ENCODE results near the gene MTMR11.
"Not testable (repeated sequence)": the region's sequence is repeated elsewhere in the genome, so short reads cannot be mapped to it uniquely, and the experiment has no call there.

MTMR11 gene

GRCh38 chr1:149936170-149936991 lies at the start of gene MTMR11:
TSS of gene MTMR11 (minus strand) at chr1:149936879. CDS start at chr1:149936647, 232 bp downstream.
- Mint-ChIP-seq H3K4me3 (peak within 1 kb of the TSS; percentile 39), H3K27ac (peak within 1 kb of the TSS; percentile 78)

GRCh38 chr1:149979972-149980540 lies 43.4 kb upstream of the MTMR11 start:
- peak overlapping the region; percentile 29 for H3K27ac Mint-ChIP-seq
- no peaks in the 10 kb centered on the region for H3K27me3 Mint-ChIP-seq
- H3K4me1 Mint-ChIP-seq (ENCODE audit: low read depth): peaks cover 32% of the 10 kb centered on the region
- H3K9me3 Mint-ChIP-seq: no peaks in the 10 kb centered on the region
- peaks cover 35% of the 10 kb centered on the region for H3K36me3 Mint-ChIP-seq (ENCODE audit: low read depth)
- no peak overlapping the region for H3K4me3 Mint-ChIP-seq

More at GRCh38 chr1:149936170-149936991, at the start of gene MTMR11:
- peaks cover 42% of the 10 kb centered on the region for H3K4me1 Mint-ChIP-seq (ENCODE audit: low read depth)
- H3K9me3 Mint-ChIP-seq: no peaks in the 10 kb centered on the region
- no peaks in the 10 kb centered on the region for H3K36me3 Mint-ChIP-seq (ENCODE audit: low read depth)
- H3K27me3 Mint-ChIP-seq: no peaks in the 10 kb centered on the region

- no peaks in the 10 kb centered on the region for H3K9me3 Mint-ChIP-seq
- no peaks in the 10 kb centered on the region for H3K27me3 Mint-ChIP-seq
- H3K36me3 Mint-ChIP-seq (ENCODE audit: low read depth): peaks cover 34% of the 10 kb centered on the region
- peak overlapping the region; percentile 2 for H3K4me3 Mint-ChIP-seq
- H3K4me1 Mint-ChIP-seq (ENCODE audit: low read depth): peaks cover 32% of the 10 kb centered on the region
- H3K27ac Mint-ChIP-seq: peak overlapping the region; percentile 28
Measured at GRCh38 chr1:149979245-149979971, 42.7 kb upstream of the MTMR11 start.

DNA sequence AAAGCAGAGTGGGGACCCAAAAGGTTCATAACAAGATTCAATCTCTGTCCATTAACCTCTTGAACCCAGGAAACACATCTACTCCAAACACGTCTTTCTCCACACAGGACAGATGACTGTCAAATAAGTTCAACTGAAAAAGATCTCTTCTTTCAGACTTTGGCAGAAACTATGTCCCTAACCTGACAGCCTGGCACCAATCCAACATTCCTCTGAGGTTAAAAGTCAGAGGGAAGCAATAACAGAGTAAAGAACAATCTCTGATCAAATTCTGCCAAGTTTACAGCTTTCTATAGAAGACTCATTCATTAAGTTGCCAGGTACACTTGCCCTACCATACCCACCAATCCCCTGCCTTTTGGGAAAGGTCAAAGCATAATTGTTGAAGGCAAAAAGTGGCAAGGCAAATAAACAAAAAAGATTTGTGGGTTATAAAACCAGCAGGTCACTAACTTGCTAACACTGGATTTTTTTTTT lies 41.9 kb upstream of the MTMR11 start:
- Mint-ChIP-seq H3K27me3 (no peaks in the 10 kb centered on the region), H3K9me3 (no peaks in the 10 kb centered on the region)

DNA sequence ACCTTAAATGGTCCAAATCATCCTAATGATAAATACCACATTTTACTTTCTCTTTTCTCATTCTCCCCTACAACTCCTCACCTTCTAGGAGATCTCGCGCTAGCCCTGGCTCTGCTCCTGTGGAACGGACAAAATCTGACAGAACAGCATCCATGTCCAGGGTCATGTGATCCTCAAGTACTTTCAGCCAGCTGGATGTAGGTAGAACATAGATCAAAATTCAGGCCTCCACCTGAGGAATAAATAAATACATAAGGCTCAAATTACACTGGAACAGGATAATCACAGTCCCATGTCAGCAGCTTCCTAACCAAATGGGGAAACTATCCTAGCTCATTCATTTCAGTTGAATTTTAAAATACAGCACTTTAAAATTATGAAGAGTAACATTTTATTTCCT lies 40.7 kb upstream of the MTMR11 start:
- Mint-ChIP-seq H3K4me1 (ENCODE audit: low read depth) (peaks cover 29% of the 10 kb centered on the region), H3K9me3 (no peaks in the 10 kb centered on the region), H3K4me3 (no peak overlapping the region), H3K36me3 (ENCODE audit: low read depth) (peaks cover 42% of the 10 kb centered on the region), H3K27ac (peak overlapping the region; percentile 37), H3K27me3 (no peaks in the 10 kb centered on the region)

More for the DNA sequence above, 41.9 kb upstream of the MTMR11 start:
- Mint-ChIP-seq H3K4me1 (ENCODE audit: low read depth) (peaks cover 32% of the 10 kb centered on the region), H3K27ac (no peak overlapping the region), H3K4me3 (no peak overlapping the region), H3K36me3 (ENCODE audit: low read depth) (peaks cover 35% of the 10 kb centered on the region)

DNA sequence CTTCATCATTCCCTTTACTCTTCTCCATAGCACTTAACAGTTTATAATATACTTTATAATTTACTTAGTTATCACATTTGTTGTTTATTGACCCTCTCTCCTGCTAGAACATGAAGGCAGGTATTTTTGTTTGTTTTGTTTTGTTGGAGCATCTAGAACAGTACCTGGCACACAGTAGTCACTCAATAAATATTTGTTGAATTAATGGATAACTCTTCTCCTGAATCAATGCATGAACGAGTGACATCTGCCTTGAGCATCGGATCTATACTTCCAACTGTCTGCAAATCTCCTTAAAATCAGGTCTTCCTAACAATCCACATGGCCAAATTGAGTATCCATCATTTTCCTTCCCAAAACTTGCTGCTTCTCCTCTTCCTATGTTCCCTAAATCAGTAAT lies 35.9 kb upstream of the MTMR11 start:
- H3K4me1 Mint-ChIP-seq (ENCODE audit: low read depth): no peaks in the 10 kb centered on the region
- H3K27ac Mint-ChIP-seq: peak overlapping the region; percentile 13
- H3K4me3 Mint-ChIP-seq: no peak overlapping the region
- peaks cover 55% of the 10 kb centered on the region for H3K36me3 Mint-ChIP-seq (ENCODE audit: low read depth)
- no peaks in the 10 kb centered on the region for H3K27me3 Mint-ChIP-seq
- H3K9me3 Mint-ChIP-seq: no peaks in the 10 kb centered on the region

- Mint-ChIP-seq H3K4me1 (ENCODE audit: low read depth) (peaks cover 2% of the 10 kb centered on the region), H3K27me3 (no peaks in the 10 kb centered on the region), H3K4me3 (no peak overlapping the region), H3K36me3 (ENCODE audit: low read depth) (peaks cover 59% of the 10 kb centered on the region), H3K9me3 (no peaks in the 10 kb centered on the region), H3K27ac (no peak overlapping the region)
Measured at GRCh38 chr1:149967646-149968045, 31.0 kb upstream of the MTMR11 start.

DNA sequence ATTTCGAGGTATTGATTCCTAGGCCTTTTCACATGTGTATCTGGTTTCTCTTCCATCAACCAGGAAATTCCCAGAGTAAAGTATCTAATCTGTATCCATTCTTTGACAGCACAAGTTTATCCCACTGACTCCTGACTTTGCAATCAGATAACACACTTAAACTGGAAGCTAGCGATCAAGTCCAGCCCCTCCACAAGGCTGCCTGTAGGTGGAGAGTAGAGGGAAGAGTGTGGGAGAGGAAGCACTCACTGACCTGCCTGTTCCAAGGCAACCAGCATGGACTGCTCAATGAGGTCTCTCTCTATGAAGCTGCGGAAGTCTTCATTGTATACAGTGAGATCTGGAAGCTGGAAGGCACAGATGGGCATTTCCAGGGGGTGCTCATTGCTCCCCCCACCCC lies 30.4 kb upstream of the MTMR11 start:
- no peak overlapping the region for H3K4me3 Mint-ChIP-seq
- no peaks in the 10 kb centered on the region for H3K9me3 Mint-ChIP-seq
- no peak overlapping the region for H3K27ac Mint-ChIP-seq
- no peaks in the 10 kb centered on the region for H3K27me3 Mint-ChIP-seq
- H3K36me3 Mint-ChIP-seq (ENCODE audit: low read depth): peaks cover 53% of the 10 kb centered on the region
- H3K4me1 Mint-ChIP-seq (ENCODE audit: low read depth): peaks cover 8% of the 10 kb centered on the region

DNA sequence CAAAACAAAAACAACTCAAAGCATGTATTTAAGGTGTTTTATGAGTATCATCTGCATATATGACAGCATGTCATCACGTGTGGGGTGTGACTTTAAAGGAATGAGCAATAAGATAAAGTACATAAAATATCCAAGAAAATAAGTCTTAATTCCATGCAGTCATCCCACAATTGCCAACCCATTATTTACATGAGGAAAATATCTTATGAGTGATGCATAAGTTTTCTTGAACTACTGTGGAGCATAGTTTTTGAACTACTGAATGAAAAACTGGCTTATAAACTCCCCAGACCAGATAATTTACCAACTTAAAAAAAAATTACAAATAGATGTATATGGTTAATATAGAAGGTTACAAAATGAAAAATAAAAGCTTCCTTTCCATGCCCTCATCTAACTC lies 29.7 kb upstream of the MTMR11 start:
- peaks cover 11% of the 10 kb centered on the region for H3K4me1 Mint-ChIP-seq (ENCODE audit: low read depth)
- H3K4me3 Mint-ChIP-seq: no peak overlapping the region
- H3K27me3 Mint-ChIP-seq: no peaks in the 10 kb centered on the region
- no peaks in the 10 kb centered on the region for H3K9me3 Mint-ChIP-seq
- H3K27ac Mint-ChIP-seq: no peak overlapping the region
- H3K36me3 Mint-ChIP-seq (ENCODE audit: low read depth): peaks cover 53% of the 10 kb centered on the region

GRCh38 chr1:149965440-149965839 lies 28.8 kb upstream of the MTMR11 start:
- peaks cover 54% of the 10 kb centered on the region for H3K36me3 Mint-ChIP-seq (ENCODE audit: low read depth)
- H3K27ac Mint-ChIP-seq: no peak overlapping the region
- H3K4me1 Mint-ChIP-seq (ENCODE audit: low read depth): peaks cover 11% of the 10 kb centered on the region
- no peak overlapping the region for H3K4me3 Mint-ChIP-seq
- no peaks in the 10 kb centered on the region for H3K9me3 Mint-ChIP-seq
- no peaks in the 10 kb centered on the region for H3K27me3 Mint-ChIP-seq

DNA sequence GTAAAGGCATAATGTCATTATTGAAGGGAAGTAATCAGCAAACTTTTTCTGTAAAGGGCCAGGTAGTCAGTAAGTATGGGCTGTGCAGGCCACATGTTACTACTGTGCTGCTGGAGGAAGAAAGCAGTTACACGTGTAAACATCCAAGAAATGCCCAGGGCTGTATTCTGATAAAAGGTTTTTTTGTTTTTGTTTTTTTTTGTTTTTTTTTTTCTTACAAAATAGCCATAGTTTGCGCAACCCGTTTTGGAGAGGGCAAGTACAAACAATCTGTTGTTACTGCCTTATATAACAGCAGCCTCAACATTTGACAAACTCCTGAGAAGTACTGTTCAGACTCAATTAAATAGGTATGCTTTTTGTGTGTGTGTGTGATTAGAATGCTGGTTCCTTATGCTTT lies 26.7 kb upstream of the MTMR11 start:
- H3K9me3 Mint-ChIP-seq: no peaks in the 10 kb centered on the region
- H3K4me1 Mint-ChIP-seq (ENCODE audit: low read depth): peaks cover 11% of the 10 kb centered on the region
- no peaks in the 10 kb centered on the region for H3K27me3 Mint-ChIP-seq
- H3K36me3 Mint-ChIP-seq (ENCODE audit: low read depth): peaks cover 65% of the 10 kb centered on the region
- H3K4me3 Mint-ChIP-seq: no peak overlapping the region
- no peak overlapping the region for H3K27ac Mint-ChIP-seq

- peaks cover 11% of the 10 kb centered on the region for H3K4me1 Mint-ChIP-seq (ENCODE audit: low read depth)
- H3K27me3 Mint-ChIP-seq: no peaks in the 10 kb centered on the region
- peaks cover 66% of the 10 kb centered on the region for H3K36me3 Mint-ChIP-seq (ENCODE audit: low read depth)
- no peak overlapping the region for H3K27ac Mint-ChIP-seq
- H3K4me3 Mint-ChIP-seq: no peak overlapping the region
- H3K9me3 Mint-ChIP-seq: no peaks in the 10 kb centered on the region
Measured at GRCh38 chr1:149962736-149963135, 26.1 kb upstream of the MTMR11 start.

DNA sequence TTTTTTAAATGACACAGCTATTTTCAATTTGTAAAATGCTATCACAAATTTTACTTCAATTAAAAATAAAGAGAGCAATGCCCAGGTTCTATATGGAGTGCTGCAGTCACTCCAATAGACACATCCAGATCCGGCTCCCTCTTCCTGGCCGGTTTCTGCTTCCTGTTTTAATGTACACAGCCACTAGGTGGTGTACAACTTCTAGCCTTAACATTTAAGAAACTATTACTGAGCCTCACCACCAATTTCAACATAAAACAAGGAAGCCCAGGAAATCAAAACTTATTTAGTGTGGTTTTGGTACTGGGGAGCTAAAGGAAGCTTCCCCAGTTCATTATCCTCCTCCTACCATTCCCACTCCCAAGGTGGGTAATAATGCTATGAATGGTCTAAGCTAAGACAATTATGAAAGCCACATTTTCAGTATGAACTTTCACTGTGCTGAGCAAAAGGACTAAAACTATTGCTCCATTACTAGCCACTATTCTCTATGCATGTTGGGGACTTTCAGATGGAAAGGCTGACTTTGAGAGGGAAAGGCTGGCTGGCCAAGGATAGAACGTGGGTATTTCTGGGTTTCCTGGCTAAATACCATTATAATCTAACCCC lies 25.5 kb upstream of the MTMR11 start:
- H3K4me3 Mint-ChIP-seq: no peak overlapping the region
- no peak overlapping the region for H3K27ac Mint-ChIP-seq
- no peaks in the 10 kb centered on the region for H3K9me3 Mint-ChIP-seq
- peaks cover 60% of the 10 kb centered on the region for H3K36me3 Mint-ChIP-seq (ENCODE audit: low read depth)
- H3K27me3 Mint-ChIP-seq: no peaks in the 10 kb centered on the region
- peaks cover 11% of the 10 kb centered on the region for H3K4me1 Mint-ChIP-seq (ENCODE audit: low read depth)

DNA sequence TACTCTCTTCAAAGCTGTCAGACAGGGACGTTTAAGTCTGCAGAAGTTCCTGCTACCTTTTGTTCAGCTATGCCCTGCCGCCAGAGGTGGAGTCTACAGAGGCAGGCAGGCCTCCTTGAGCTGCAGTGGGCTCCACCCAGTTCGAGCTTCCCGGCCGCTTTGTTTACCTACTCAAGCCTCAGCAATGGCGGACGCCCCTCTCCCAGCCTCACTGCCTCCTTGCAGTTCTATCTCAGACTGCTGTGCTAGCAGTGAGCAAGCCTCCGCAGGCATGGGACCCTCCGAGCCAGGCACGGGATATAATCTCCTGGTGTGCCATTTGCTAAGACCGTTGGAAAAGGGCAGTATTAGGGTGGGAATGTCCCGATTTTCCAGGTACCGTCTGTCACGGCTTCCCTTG lies 20.9 kb upstream of the MTMR11 start:
- not testable (repeated sequence) for H3K27ac Mint-ChIP-seq; H3K4me3 Mint-ChIP-seq; H3K27me3 Mint-ChIP-seq; H3K4me1 Mint-ChIP-seq (ENCODE audit: low read depth); H3K9me3 Mint-ChIP-seq
- peaks cover 74% of the 10 kb centered on the region for H3K36me3 Mint-ChIP-seq (ENCODE audit: low read depth)

- Mint-ChIP-seq H3K27me3 (no peaks in the 10 kb centered on the region), H3K4me1 (ENCODE audit: low read depth) (no peaks in the 10 kb centered on the region), H3K27ac (no peak overlapping the region), H3K36me3 (ENCODE audit: low read depth) (peaks cover 71% of the 10 kb centered on the region), H3K4me3 (no peak overlapping the region), H3K9me3 (no peaks in the 10 kb centered on the region)
Measured at GRCh38 chr1:149949911-149950310, 13.2 kb upstream of the MTMR11 start.
